RWPE2 (cell line): ENCODE results near the gene COMMD1.
A peak's percentile ranks its signal among the peaks of the same experiment; 100 is the strongest.

Source experiments
- ATAC-seq: fragments of 200-7000 bp; cut with Tn5 transposase; 3 replicates; pipeline ENCODE4 v1.9.1; 2021; ENCODE audit warnings: low read depth
- DNase-seq: peaks from one replicate; pipeline ENCODE4 v3.0.0-alpha.2; 2020; ENCODE audit warnings: low spot score
- H3K27ac ChIP-seq: fragments of 450-650 bp; 2 replicates; pipeline ENCODE4 v1.5.1; 2017; ENCODE audit warnings: mild to moderate bottlenecking; ENCODE audit not compliant: poor library complexity, severe bottlenecking
- H3K27me3 ChIP-seq: fragments of 250-450 bp; sonication (Bioruptor Pico); 2 replicates; pipeline ENCODE4 v1.5.1; 2021; ENCODE audit warnings: mild to moderate bottlenecking, moderate library complexity; ENCODE audit not compliant: insufficient read depth, poor library complexity, severe bottlenecking
- H3K36me3 ChIP-seq: fragments of 250-450 bp; sonication (Bioruptor Pico); 2 replicates; pipeline ENCODE4 v1.5.1; 2020; ENCODE audit warnings: low read depth, mild to moderate bottlenecking, moderate library complexity
- H3K4me1 ChIP-seq: fragments of 250-450 bp; sonication (Bioruptor Pico); 2 replicates; pipeline ENCODE4 v1.5.1; 2021; ENCODE audit warnings: mild to moderate bottlenecking, moderate library complexity; ENCODE audit not compliant: insufficient read depth, poor library complexity, severe bottlenecking
- H3K4me3 ChIP-seq: fragments of 250-450 bp; sonication (Bioruptor Pico); 2 replicates; pipeline ENCODE4 v1.5.1; 2021; ENCODE audit warnings: mild to moderate bottlenecking, moderate library complexity; ENCODE audit not compliant: severe bottlenecking
- H3K9me3 ChIP-seq: fragments of 250-450 bp; sonication (Bioruptor Pico); 2 replicates; pipeline ENCODE4 v1.5.1; 2021; ENCODE audit warnings: mild to moderate bottlenecking, moderate library complexity; ENCODE audit not compliant: severe bottlenecking
- TF ChIP-seq, protein P1 (sequence below): fragments of 450-650 bp; IDR thresholded peaks from one replicate; pipeline ENCODE4 v1.5.1; 2017; ENCODE audit warnings: mild to moderate bottlenecking, moderate library complexity; ENCODE audit not compliant: poor library complexity, severe bottlenecking

Gene COMMD1

DNA sequence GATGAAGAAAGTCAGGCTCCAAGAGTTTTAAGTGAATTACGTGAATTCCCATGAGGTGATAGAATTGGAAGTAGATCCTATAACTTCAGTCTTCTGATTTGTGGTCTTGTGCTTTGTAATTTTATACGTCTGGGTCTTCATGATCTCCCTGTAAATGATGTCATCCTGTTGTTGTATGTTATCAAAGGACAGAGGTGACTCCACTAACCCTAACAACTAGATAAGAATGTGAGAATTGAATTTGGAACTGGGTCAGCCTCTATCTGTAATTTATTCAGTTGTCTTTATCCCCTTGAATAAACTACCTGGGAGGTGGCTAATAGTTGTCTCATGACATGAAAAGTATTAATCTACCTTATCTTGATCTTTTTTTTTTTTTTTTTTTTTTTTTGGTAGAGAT lies 204.1 kb downstream of the COMMD1 start:
- DNase-seq (no peak), ATAC-seq (no peak)
- H3K36me3 ChIP-seq = no peaks in the 10 kb centered on the region
- H3K9me3 ChIP-seq = no peaks in the 10 kb centered on the region
- peaks cover 9% of the 10 kb centered on the region for H3K4me1 ChIP-seq
- no peaks in the 10 kb centered on the region for H3K27me3 ChIP-seq
- H3K4me3 ChIP-seq = no peak overlapping the region
- TF ChIP-seq, protein P1, sequence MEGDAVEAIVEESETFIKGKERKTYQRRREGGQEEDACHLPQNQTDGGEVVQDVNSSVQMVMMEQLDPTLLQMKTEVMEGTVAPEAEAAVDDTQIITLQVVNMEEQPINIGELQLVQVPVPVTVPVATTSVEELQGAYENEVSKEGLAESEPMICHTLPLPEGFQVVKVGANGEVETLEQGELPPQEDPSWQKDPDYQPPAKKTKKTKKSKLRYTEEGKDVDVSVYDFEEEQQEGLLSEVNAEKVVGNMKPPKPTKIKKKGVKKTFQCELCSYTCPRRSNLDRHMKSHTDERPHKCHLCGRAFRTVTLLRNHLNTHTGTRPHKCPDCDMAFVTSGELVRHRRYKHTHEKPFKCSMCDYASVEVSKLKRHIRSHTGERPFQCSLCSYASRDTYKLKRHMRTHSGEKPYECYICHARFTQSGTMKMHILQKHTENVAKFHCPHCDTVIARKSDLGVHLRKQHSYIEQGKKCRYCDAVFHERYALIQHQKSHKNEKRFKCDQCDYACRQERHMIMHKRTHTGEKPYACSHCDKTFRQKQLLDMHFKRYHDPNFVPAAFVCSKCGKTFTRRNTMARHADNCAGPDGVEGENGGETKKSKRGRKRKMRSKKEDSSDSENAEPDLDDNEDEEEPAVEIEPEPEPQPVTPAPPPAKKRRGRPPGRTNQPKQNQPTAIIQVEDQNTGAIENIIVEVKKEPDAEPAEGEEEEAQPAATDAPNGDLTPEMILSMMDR = no peak
- H3K27ac ChIP-seq = no peak overlapping the region

DNA sequence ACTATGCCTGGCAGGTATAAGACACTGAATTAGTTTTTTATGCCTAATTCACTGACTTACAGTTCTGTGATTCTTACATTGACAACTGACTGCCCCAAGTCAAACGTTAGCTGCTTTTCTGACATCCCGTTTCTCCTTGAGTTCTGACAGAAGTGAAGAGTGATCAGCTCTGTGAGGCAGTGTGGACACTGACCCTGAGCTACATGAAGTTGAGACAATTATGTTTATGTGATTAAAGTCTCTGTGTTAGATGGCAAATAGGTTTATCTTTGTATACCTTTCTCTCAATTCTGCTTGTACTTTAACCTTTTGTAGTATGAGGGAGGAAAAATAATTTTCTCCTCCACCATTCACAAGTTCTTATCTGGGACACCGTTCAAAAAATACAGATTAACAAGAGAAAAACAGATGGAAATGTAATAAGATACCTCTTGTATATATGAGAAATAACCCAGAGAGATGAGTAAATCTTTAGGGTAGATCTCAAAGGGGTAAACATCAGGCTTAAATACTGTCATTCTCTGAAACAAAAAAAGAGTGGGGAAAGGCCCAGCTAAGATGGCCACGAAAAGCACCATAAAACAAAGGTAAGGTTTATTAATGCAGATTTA lies 205.0 kb downstream of the COMMD1 start:
- no peaks in the 10 kb centered on the region for H3K36me3 ChIP-seq
- no peak overlapping the region for H3K27ac ChIP-seq
- H3K27me3 ChIP-seq = no peaks in the 10 kb centered on the region
- H3K4me1 ChIP-seq = peaks cover 9% of the 10 kb centered on the region
- DNase-seq (no peak), ATAC-seq (no peak)
- H3K9me3 ChIP-seq = no peaks in the 10 kb centered on the region
- TF ChIP-seq, protein P1 = no peak
- H3K4me3 ChIP-seq = no peak overlapping the region

DNA sequence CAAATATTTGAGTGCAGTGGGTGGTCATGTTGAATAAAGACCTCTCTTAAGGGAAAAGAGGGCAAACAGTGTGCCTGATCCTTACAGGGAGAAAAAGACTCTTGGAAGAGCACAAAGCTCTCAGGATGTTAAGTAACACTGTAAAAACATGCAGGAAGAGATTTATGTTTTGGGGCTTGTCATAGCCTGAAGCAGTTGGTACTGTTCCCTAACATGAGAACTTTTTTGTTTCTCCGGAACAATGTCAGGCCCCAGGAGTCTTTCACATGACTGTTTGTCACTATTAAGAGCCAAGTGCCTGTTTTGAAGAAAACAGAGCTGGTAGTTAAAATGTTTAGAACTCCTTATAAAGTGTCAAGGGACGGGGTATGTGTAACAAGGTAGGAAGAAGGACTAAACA lies 206.7 kb downstream of the COMMD1 start:
- no peak overlapping the region for H3K27ac ChIP-seq

DNA sequence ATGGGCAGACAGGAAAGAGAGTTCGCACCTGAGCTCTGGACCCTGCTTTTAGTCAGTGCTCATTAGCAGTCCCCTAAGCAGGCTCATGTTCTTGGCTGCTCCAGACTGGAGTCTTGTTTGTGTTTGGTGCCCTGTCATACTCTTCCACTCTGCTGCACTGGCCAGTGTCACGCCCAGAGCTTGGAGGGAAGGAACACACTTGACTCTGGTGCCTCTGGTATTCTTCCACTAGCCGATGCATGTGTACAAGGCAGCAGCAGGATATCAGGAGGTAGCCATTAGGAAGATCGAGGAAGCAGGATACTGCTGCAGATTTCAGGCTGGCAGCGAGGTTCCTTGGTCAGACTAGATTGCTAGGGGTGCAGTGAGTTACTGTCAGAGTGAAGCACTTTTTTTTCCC lies 209.1 kb downstream of the COMMD1 start:
- no peak overlapping the region for H3K27ac ChIP-seq
- TF ChIP-seq, protein P1 = no peak
- no peaks in the 10 kb centered on the region for H3K9me3 ChIP-seq
- H3K4me1 ChIP-seq = peaks cover 9% of the 10 kb centered on the region
- H3K27me3 ChIP-seq = no peaks in the 10 kb centered on the region
- no peak overlapping the region for H3K4me3 ChIP-seq
- no peaks in the 10 kb centered on the region for H3K36me3 ChIP-seq
- ATAC-seq = no peak
- no peak for DNase-seq

More for the DNA sequence above, 206.7 kb downstream of the COMMD1 start:
- TF ChIP-seq, protein P1 = no peak
- ATAC-seq (peak; percentile 48; the same call in 1 of the 3 replicates), DNase-seq (no peak)
- no peaks in the 10 kb centered on the region for H3K9me3 ChIP-seq
- no peak overlapping the region for H3K4me3 ChIP-seq
- H3K4me1 ChIP-seq = peaks cover 9% of the 10 kb centered on the region
- H3K36me3 ChIP-seq = no peaks in the 10 kb centered on the region
- H3K27me3 ChIP-seq = no peaks in the 10 kb centered on the region

DNA sequence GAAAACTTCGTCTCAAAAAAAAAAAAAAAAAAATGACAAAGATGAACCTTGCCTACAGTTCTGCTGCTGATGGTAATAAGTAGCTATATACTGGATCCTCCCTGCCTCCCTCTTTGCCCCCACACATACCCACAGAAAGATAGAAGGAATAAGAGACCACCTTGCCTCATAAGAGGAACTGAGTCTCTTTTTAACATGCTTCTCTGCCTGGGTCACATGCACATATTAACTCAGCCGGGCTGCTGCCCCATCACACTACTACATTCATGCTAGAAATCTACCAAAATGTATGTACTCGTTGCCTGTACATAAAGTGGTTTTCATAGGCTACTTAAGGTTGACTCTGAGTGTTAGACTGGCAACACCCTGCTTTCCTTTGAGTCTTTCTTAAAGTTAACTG lies 211.5 kb downstream of the COMMD1 start:
- Histone ChIP-seq H3K27me3 (no peaks in the 10 kb centered on the region), H3K27ac (no peak overlapping the region), H3K4me1 (peaks cover 7% of the 10 kb centered on the region), H3K4me3 (no peak overlapping the region), H3K9me3 (no peaks in the 10 kb centered on the region), H3K36me3 (no peaks in the 10 kb centered on the region)
- DNase-seq (no peak), ATAC-seq (no peak)
- TF ChIP-seq, protein P1 = no peak
